Stimulated activated CD8-positive, alpha-beta memory T cell treated with anti-CD3 and anti-CD28 coated beads, Interleukin-7, amount 100 ng/mL, for 48 hours (primary cell): ENCODE results near the gene CNGB1.
"Not testable (repeated sequence)": the region's sequence is repeated elsewhere in the genome, so short reads cannot be mapped to it uniquely, and the experiment has no call there.

Experiments
- DNase-seq, 2 donors: peaks; one replicate each; pipeline ENCODE4 v3.0.0-alpha.2; 2020; ENCODE audit warnings: low read depth in 1 of 2; ENCODE audit errors: extremely low read depth in 1 of 2

CNGB1 gene

GRCh38 chr16:57938484-57938883 is 32.4 kb downstream of the CNGB1 start:
- DNase-seq = no peak

GRCh38 chr16:57937861-57938260 is 33.1 kb downstream of the CNGB1 start:
- DNase-seq = no peak

GRCh38 chr16:57935904-57936303 is 35.0 kb downstream of the CNGB1 start:
- DNase-seq = no peak

- no peak for DNase-seq
Measured at GRCh38 chr16:57930533-57930932, 40.4 kb downstream of the CNGB1 start.

GRCh38 chr16:57929250-57929649 is 41.7 kb downstream of the CNGB1 start:
- DNase-seq = no peak

- DNase-seq = no peak
Measured at GRCh38 chr16:57926041-57926440, 44.9 kb downstream of the CNGB1 start.

GRCh38 chr16:57925310-57925709 is 45.6 kb downstream of the CNGB1 start:
- no peak for DNase-seq

- no peak for DNase-seq
Measured at GRCh38 chr16:57924514-57924913, 46.4 kb downstream of the CNGB1 start.

- no peak for DNase-seq
Measured at GRCh38 chr16:57923841-57924240, 47.1 kb downstream of the CNGB1 start.

- no peak for DNase-seq
Measured at GRCh38 chr16:57923418-57923817, 47.5 kb downstream of the CNGB1 start.

GRCh38 chr16:57920880-57921229 is 50.1 kb downstream of the CNGB1 start:
- DNase-seq = no peak

- DNase-seq = no peak
Measured at GRCh38 chr16:57920215-57920879, 50.6 kb downstream of the CNGB1 start.

- DNase-seq = no peak
Measured at GRCh38 chr16:57918994-57919393, 51.9 kb downstream of the CNGB1 start.

- no peak for DNase-seq
Measured at GRCh38 chr16:57918444-57918843, 52.5 kb downstream of the CNGB1 start.

- not testable (repeated sequence) for DNase-seq
Measured at GRCh38 chr16:57917929-57918328, 53.0 kb downstream of the CNGB1 start.

GRCh38 chr16:57917489-57917888 is 53.4 kb downstream of the CNGB1 start:
- DNase-seq = not testable (repeated sequence)

- no peak for DNase-seq
Measured at GRCh38 chr16:57916735-57917438, 54.0 kb downstream of the CNGB1 start.

GRCh38 chr16:57915811-57916488 is 55.0 kb downstream of the CNGB1 start:
- no peak for DNase-seq

GRCh38 chr16:57915267-57915666 is 55.7 kb downstream of the CNGB1 start:
- DNase-seq = no peak

- no peak for DNase-seq
Measured at GRCh38 chr16:57914244-57915173, 56.4 kb downstream of the CNGB1 start.
